Measurements from ENCODE around the gene PRM2. TPM values are rescaled to one million over a fixed set of nuclear protein-coding genes. Genes with fewer than 3 reads are reported as not detected.

The PRM2 gene
- total and polyA plus RNA-seq, 2 donors (not counting 3 experiments of a cell fraction or from before 2014, with no cell fraction given), result not detected

GRCh38 chr16:11296351-11296705 is 20.0 kb upstream of the PRM2 start:
- Histone ChIP-seq H3K9me3 (replicated peaks; ENCODE audit: control insufficient read depth, insufficient read depth, low read length) (no peaks in the 10 kb centered on the region), H3K9ac (replicated peaks; ENCODE audit: extremely low read depth, insufficient read depth, low read length) (no peak overlapping the region), H3K27me3 (ENCODE audit: control insufficient read depth in 2 of 2, insufficient read depth in 2 of 2, low read length in 2 of 2) (no peaks in the 10 kb centered on the region), H3K9me1 (replicated peaks; ENCODE audit: control insufficient read depth, extremely low read depth, insufficient read depth, low read length) (no peaks in the 10 kb centered on the region), H3K4me1 (ENCODE audit: control insufficient read depth, extremely low read depth, insufficient read depth, low read length) (no peaks in the 10 kb centered on the region), H3K4me3 (replicated peaks in 1 of 3; ENCODE audit: insufficient read depth in 1 of 3, low read depth in 1 of 3, low read length in 3 of 3) (no peak overlapping the region), H3K4me2 (ENCODE audit: insufficient read depth, low read length) (no peak overlapping the region), H3K27ac (ENCODE audit: insufficient read depth, low read depth, low read length) (no peak overlapping the region), H3K79me2 (ENCODE audit: control insufficient read depth, insufficient read depth, low read length) (no peaks in the 10 kb centered on the region), H4K20me1 (replicated peaks; ENCODE audit: control insufficient read depth, extremely low read depth, insufficient read depth, low read length) (no peaks in the 10 kb centered on the region), H2AFZ (ENCODE audit: low read depth, low read length) (no peak overlapping the region), H3K36me3 (ENCODE audit: control insufficient read depth in 2 of 2, extremely low read depth in 1 of 2, insufficient read depth in 2 of 2, low read length in 2 of 2) (no peaks in the 10 kb centered on the region)
- ChIA-PET POLR2A (no interaction called here), CTCF (interaction anchor here (1.6 kb wide), 1 partner anchor 60 kb away, joined by 4 read pairs; no protein-coding TSS in a partner anchor)
- BruUV-seq (replicated peaks), result no TSS peak
- DNase-seq (ENCODE audit: low read depth, low spot score), result no peak
- TF ChIP-seq FOS (IDR thresholded peaks at IDR 0.05; ENCODE audit: borderline replicate concordance, insufficient read depth, low read length), result no peak
- no peak for TF ChIP-seq MYC (IDR thresholded peaks at IDR 0.05; ENCODE audit: low read depth, low read length)
- TF ChIP-seq JUN (IDR thresholded peaks at IDR 0.05; ENCODE audit: borderline replicate concordance, insufficient read depth, insufficient read length, low read depth), result no peak
- TF ChIP-seq EZH2 (IDR thresholded peaks at IDR 0.05; ENCODE audit: borderline replicate concordance, low read depth, low read length, severe bottlenecking), result no peak
- no peak for TF ChIP-seq GATA2 (IDR thresholded peaks at IDR 0.05; ENCODE audit: insufficient read depth, insufficient read length, low read depth, low read length)
- TF ChIP-seq MAX (IDR thresholded peaks at IDR 0.05; ENCODE audit: insufficient read depth, insufficient read length), result no peak
- TF ChIP-seq CTCF (IDR thresholded peaks at IDR 0.05; ENCODE audit: extremely low read depth in 1 of 2, insufficient read depth in 1 of 2, low read depth in 1 of 2, low read length in 2 of 2), result no peak
- no peak for TF ChIP-seq POLR2AphosphoS5 (IDR thresholded peaks at IDR 0.05; ENCODE audit: insufficient read depth, low read depth, low read length)
- no peak for TF ChIP-seq POLR2A (IDR thresholded peaks at IDR 0.05; ENCODE audit: low read depth, low read length)
- FAIRE-seq, result no peak
- dilution Hi-C loops (cut with MboI; ENCODE audit: extremely low pct_ligation_motif_present, low sequenced_read_pairs), result no loop called here
- intact Hi-C loops (cut with micrococcal nuclease), result no loop called here

All from endothelial cell of umbilical vein (primary cell).